KMS-11 (cell line): ENCODE results near the gene ANGEL1.

ENCODE experiments used
- H2AFZ ChIP-seq: fragments of 200-600 bp; sonication (generic); 2 replicates; pipeline ENCODE4 v1.6.1; 2016; ENCODE audit warnings: antibody characterized with exemption, mixed run types, low read depth
- H3K27ac ChIP-seq: fragments of 200-600 bp; sonication (generic); 2 replicates; pipeline ENCODE4 v1.6.1; 2016; ENCODE audit warnings: mild to moderate bottlenecking, mixed run types
- H3K27me3 ChIP-seq: fragments of 200-600 bp; sonication (generic); 2 replicates; pipeline ENCODE4 v1.6.1; 2017; ENCODE audit warnings: mild to moderate bottlenecking, low read depth, mixed run types, moderate library complexity; ENCODE audit not compliant: insufficient read depth
- H3K36me3 ChIP-seq: fragments of 200-600 bp; sonication (generic); 2 replicates; pipeline ENCODE4 v1.6.1; 2017; ENCODE audit warnings: mild to moderate bottlenecking, mixed run types; ENCODE audit not compliant: insufficient read depth
- H3K4me1 ChIP-seq: fragments of 200-600 bp; sonication (generic); 2 replicates; pipeline ENCODE4 v1.6.1; 2016; ENCODE audit warnings: mild to moderate bottlenecking, low read depth, mixed run types; ENCODE audit not compliant: poor library complexity, severe bottlenecking
- H3K4me2 ChIP-seq: fragments of 200-600 bp; sonication (generic); 2 replicates; pipeline ENCODE4 v1.7.0; 2016; ENCODE audit warnings: mild to moderate bottlenecking, mixed run types
- H3K4me3 ChIP-seq: fragments of 200-600 bp; sonication (generic); IDR thresholded peaks from 2 replicates; pipeline ENCODE4 v1.6.1; 2017; ENCODE audit warnings: low read depth, low read length, mixed read lengths; ENCODE audit not compliant: insufficient read depth
- H3K79me2 ChIP-seq: fragments of 200-600 bp; sonication (generic); 2 replicates; pipeline ENCODE4 v1.6.1; 2016; ENCODE audit warnings: low read depth, mixed run types; ENCODE audit not compliant: insufficient read depth
- H3K9ac ChIP-seq: fragments of 200-600 bp; sonication (generic); 2 replicates; pipeline ENCODE4 v1.6.1; 2016; ENCODE audit warnings: mild to moderate bottlenecking, mixed run types
- H4K20me1 ChIP-seq: fragments of 200-600 bp; sonication (generic); 2 replicates; pipeline ENCODE4 v1.6.1; 2016; ENCODE audit warnings: mild to moderate bottlenecking, mixed run types; ENCODE audit not compliant: insufficient read depth
- TF ChIP-seq, protein P1 (sequence below): fragments of 200-600 bp; sonication (generic); conservative IDR thresholded peaks from 2 replicates; pipeline ENCODE4 v1.6.1; 2017; ENCODE audit warnings: low read depth, mild to moderate bottlenecking, antibody characterized with exemption, low read length, moderate library complexity, mixed read lengths

The ANGEL1 gene

GRCh38 chr14:76756371-76756750 is 56.3 kb downstream of the ANGEL1 start:
- Histone ChIP-seq H3K36me3 (no peaks in the 10 kb centered on the region), H4K20me1 (no peaks in the 10 kb centered on the region), H3K9ac (no peak overlapping the region), H3K4me2 (no peak overlapping the region), H3K79me2 (no peaks in the 10 kb centered on the region), H2AFZ (no peak overlapping the region), H3K4me3 (no peak overlapping the region), H3K27me3 (no peaks in the 10 kb centered on the region), H3K4me1 (no peaks in the 10 kb centered on the region), H3K27ac (no peak overlapping the region)
- TF ChIP-seq, protein P1, sequence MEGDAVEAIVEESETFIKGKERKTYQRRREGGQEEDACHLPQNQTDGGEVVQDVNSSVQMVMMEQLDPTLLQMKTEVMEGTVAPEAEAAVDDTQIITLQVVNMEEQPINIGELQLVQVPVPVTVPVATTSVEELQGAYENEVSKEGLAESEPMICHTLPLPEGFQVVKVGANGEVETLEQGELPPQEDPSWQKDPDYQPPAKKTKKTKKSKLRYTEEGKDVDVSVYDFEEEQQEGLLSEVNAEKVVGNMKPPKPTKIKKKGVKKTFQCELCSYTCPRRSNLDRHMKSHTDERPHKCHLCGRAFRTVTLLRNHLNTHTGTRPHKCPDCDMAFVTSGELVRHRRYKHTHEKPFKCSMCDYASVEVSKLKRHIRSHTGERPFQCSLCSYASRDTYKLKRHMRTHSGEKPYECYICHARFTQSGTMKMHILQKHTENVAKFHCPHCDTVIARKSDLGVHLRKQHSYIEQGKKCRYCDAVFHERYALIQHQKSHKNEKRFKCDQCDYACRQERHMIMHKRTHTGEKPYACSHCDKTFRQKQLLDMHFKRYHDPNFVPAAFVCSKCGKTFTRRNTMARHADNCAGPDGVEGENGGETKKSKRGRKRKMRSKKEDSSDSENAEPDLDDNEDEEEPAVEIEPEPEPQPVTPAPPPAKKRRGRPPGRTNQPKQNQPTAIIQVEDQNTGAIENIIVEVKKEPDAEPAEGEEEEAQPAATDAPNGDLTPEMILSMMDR: no peak

DNA sequence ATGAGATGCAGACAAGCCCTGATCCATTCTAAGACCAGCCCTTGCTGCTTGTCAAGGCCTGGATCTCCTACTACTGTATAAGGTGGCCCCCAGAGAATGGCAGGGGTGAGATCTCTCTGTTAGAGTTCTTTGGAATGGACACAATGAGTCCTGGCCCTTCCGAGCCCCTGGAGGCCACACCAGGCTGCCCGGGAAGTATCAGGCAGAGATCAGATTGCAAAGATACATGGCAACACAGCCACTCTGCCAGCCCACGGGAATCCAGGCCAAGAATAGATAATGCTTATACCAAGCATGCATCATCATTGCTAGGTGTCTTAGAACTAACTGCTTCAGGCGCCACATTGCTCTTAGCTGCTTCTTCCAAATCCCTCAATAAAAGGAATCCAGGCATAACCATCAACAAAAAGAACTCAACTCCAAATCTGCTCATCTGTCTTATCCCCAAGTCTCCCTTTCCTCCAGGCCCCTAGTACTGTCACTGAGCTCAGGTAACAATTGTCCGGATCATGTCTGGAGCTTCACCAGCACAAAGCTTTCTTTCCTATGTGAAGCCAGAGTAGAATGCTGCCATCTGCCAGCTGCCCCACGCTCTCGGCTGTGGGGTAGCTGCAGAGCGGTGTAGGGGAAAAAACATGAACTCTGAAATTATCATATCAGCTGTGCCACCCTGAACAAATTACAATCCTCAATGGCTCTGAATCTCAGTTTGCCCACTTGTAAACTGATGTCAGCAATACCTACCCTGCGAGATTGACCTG is 56.9 kb downstream of the ANGEL1 start:
- Histone ChIP-seq H2AFZ (no peak overlapping the region), H4K20me1 (no peaks in the 10 kb centered on the region), H3K4me3 (no peak overlapping the region), H3K9ac (no peak overlapping the region), H3K27me3 (no peaks in the 10 kb centered on the region), H3K4me2 (no peak overlapping the region), H3K79me2 (no peaks in the 10 kb centered on the region), H3K36me3 (no peaks in the 10 kb centered on the region), H3K4me1 (no peaks in the 10 kb centered on the region), H3K27ac (no peak overlapping the region)
- TF ChIP-seq, protein P1: no peak

DNA sequence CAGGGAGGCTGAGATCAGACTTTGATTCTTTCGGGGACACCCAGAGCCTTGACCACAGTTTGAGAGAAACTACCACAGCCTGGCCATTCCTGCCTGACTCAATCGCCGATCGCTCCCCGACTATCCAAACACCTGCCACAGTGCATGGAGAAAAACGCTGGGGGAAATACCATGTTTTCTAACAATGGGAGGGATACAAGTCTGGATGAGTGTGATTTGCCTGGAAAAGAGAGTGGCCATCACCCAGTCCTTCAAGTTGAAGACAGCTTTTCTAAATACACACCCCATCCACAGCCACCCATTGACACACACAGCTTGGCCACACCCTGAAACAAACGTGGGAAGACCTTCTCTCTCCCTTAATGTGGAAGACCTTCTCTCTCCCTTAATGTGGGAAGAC is 58.1 kb downstream of the ANGEL1 start:
- no peaks in the 10 kb centered on the region for H3K4me1 ChIP-seq
- no peaks in the 10 kb centered on the region for H3K79me2 ChIP-seq
- no peaks in the 10 kb centered on the region for H4K20me1 ChIP-seq
- TF ChIP-seq, protein P1: no peak
- H3K27ac ChIP-seq: no peak overlapping the region
- no peak overlapping the region for H3K4me2 ChIP-seq
- no peaks in the 10 kb centered on the region for H3K27me3 ChIP-seq
- no peak overlapping the region for H3K4me3 ChIP-seq
- no peak overlapping the region for H3K9ac ChIP-seq
- H2AFZ ChIP-seq: no peak overlapping the region
- no peaks in the 10 kb centered on the region for H3K36me3 ChIP-seq

DNA sequence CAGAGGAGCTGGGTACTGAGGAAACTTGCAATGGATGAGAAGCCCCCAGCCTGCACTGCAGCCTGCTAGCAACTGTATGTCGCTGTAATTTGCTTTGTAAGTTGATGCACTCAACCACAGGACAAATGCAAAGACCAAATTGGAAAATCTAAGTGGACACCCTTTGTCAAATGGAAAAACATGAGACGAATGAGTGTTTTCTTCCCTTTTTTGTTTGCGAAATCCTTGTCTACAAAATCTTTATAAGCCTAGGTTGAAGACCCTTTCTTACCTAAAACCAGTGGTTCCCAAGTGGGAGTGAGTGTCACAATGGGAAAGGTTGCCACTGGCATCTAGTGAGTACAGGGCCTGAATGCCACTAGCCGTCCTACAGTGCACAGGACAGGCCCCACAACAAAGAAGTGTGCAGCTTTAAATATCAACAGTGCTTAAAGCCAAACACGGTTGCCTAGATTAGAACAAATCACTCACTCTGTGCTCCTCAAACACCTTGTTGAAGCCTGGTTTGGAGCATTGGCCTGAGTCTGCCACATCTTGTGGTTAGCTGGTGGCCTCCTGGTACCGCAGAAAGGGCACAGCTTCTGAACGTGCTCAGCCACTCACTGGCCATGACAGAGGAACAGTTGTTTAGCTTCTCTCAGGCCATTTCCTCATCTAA is 59.0 kb downstream of the ANGEL1 start:
- Histone ChIP-seq H3K36me3 (no peaks in the 10 kb centered on the region), H4K20me1 (no peaks in the 10 kb centered on the region), H3K27me3 (no peaks in the 10 kb centered on the region), H3K9ac (no peak overlapping the region), H3K4me1 (no peaks in the 10 kb centered on the region), H3K4me2 (no peak overlapping the region), H3K4me3 (no peak overlapping the region), H2AFZ (no peak overlapping the region), H3K79me2 (no peaks in the 10 kb centered on the region), H3K27ac (no peak overlapping the region)
- TF ChIP-seq, protein P1: no peak
